GM21528 (cell line): Measurements from ENCODE around the gene ZNF341.
"Not testable (repeated sequence)": the region's sequence is repeated elsewhere in the genome, so short reads cannot be mapped to it uniquely, and the experiment has no call there.

Experiments used
- ATAC-seq: cut with Tn5 transposase; IDR thresholded peaks from one replicate; pipeline ENCODE4 v1.9.1; 2021; ENCODE audit warnings: mild to moderate bottlenecking, moderate library complexity; ENCODE audit not compliant: unreplicated experiment, low FRiP score

ZNF341 gene

GRCh38 chr20:33731693-33732165, at the start of gene ZNF341:
ZNF341 (plus strand) TSS chr20:33731996; CDS start chr20:33732022, 26 bp downstream.
- ATAC-seq: peak; percentile 67

DNA sequence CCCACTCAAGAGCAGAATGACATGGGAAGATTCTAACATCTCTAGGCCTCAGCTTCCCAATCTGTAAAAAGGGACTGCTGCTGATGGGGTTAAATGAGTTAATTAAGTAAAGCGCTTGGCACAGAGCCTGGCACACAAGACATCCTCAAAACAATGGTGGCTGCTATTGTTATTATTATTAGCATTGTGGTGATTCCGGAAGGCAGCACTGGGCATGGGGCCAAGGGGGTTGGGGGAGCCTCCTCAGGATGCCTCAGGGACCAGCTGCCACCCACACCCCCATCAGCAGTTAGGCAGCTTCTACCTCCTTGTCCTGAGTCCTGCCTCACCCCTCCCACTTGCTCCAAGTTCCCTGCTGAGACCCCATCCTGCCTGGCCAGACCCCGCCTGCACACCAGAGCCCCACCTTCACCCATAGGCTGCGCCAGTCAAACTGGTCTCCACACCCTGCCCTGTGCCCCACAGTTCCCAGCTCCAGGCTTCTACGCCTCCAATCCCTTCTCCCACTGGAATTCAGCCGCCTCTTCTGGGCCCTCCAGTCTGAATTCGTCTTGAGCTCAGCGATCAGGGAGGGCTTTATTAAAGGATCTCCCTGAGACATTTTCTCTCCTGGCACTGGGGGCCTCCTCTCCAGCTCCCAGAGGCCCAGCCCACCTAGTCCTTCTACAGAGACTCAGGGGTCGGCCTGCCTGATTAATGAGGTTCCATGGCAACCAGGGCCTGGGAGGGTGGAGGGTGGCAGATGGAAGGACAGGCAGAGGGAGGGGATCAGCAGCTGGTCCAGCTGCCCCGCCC, 47.1 kb upstream of the ZNF341 start:
- ATAC-seq: peak; percentile 2

DNA sequence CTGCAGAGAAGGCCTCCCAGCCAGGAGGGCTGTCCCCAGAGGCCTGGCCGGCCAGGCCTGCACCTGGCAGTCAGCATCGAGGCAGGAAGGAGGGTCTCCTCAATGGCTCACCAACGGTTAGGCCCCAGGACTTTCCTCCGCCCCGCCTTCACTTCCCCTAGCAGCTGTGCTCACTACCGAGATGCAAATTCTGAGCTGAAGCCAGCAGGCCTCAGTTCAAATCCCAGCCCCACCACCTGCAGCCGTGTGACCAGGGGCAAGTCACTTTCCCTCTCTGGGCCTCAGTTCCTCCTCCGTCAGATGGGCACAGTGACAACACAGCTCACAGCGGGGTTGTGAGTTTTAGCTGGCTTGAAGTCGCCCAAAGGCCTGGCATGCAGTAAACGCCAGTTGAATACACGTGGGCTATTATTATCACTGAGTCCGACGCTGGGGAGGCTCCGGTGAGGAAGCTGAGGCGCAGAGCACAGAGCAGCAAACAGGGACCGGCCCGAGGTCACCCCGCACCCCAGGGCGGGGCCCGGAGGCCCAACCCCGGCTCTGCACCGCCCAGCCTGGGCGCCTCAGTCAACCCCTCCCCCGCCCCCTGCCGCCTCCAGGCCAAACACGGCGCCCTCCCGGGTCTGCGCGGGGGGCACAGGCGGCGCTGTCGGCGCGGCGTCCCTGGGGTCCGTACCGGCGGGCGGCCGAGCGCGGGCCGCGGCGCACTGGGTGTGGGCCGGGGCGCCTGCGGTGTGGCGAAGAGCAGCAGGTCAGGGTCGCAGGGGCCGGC, 46.3 kb upstream of the ZNF341 start:
- peak; percentile 47 for ATAC-seq

DNA sequence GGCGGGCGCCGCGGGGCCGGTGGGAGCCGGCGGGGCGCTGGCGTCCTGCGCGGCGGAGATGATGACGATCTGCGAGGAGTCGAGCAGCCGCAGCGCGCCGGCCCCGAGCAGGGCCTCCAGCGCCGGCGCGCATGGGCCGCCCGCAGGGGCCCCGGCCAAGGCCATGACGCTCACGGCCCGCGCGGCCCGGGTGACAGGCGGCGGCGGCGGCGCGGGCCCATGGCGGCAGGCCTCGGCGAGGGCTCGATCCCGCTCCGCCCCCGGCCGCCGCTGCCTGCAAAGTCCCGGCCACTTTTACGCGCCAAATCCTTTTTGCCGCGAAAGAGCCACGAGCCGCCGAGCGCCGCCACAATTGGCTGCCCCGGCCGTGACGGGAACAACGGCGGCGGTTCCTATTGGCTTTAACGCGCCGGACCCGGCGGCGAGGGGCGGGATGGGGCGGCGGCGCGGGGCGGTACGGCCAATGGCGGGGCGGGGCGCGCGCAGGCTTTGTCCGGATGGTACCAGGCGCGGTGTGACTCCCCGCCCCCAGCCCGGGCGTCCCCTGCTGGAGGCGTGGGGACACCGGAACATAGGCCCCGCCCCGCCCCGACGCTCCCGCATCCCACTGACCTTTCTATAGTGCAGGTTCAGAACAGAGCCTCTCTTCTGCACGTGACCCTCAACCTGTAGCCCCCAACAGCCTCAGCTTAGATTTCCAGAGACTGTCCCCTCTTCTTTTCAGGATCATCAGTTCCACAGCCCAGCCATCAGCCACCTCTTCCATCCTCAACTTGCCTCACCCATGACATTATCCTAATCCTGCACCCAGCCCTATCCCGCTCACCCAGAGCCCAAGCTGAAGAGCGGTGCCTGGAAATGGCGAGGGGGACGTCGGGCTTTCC, 45.5 kb upstream of the ZNF341 start, which contains the start of gene E2F1:
E2F1 (minus strand) TSS at position 286 of the 884 bp plus-strand sequence; CDS start at position 165, 121 bp downstream.
- peak; percentile 85 for ATAC-seq

GRCh38 chr20:33686984-33687366, 44.8 kb upstream of the ZNF341 start:
- no peak for ATAC-seq

DNA sequence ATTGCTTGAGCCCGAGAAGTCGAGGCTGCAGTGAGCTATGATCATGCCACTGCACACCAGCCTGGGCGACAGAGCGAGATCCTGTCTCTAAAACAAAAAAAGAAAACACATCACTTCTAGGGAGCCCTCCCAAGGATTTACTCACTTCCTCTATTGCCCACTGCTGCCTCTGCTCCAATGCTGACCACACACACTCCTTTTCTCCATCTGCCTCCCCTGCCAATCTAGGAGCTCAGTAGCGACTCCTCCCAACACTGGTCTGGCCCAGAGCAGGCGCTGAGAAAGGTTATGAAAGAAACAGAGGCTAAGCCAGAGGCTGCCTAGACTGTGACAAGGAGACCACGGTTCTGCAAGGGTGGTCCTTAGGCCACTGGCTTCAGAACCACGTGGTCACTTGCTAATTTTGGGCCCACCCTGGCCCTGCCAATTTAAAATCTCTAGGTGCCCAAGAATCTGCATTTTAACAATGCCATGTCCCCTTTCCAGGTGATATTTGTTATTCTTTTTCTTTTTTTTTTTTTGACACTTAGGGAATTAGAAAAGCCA, 44.4 kb upstream of the ZNF341 start:
- no peak for ATAC-seq

GRCh38 chr20:33687993-33688937, 43.5 kb upstream of the ZNF341 start:
- no peak for ATAC-seq

DNA sequence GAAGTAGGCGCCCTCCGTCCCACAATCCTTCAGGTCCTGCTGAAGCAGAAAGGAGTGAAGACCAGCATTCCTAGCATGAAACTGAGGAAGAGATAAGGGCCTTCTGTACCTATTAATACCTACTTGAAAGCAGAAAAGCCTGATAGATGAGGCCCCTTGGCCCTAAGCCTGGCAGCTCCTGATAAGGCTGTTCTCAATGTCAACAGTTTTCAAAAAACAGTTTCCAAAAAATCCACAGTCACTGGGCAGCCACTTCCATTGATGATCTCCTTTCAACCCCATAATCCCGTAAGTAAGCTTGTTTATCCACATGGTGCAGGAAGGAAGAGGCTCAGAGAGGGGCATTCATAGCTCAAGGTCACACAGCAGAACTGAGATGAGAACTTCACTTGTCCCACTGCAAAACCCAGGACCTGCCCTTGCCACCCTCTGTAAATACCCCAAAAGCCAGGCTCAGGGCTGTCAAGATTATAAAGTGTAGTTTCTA, 42.8 kb upstream of the ZNF341 start:
- ATAC-seq: no peak

DNA sequence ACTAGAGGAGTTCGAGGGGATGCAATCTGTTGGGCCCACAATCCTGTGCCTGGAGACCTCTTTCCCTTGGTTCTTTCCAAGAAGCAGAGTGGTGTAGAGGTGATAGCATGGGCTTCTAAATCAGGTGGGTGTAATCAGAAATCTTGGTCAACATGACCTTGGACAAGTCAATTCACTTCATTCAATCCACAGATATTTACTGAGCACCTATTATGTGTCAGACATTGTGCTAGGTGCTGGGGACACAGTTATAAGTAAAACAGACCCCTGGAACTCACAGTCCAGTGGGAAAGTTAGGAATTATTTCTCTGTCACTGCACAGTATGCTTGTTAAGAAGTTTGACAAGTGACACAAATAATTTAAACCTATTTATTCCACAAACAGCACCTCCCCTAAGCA, 42.3 kb upstream of the ZNF341 start:
- no peak for ATAC-seq

- ATAC-seq: no peak
Measured at GRCh38 chr20:33689973-33690372, 41.8 kb upstream of the ZNF341 start.

DNA sequence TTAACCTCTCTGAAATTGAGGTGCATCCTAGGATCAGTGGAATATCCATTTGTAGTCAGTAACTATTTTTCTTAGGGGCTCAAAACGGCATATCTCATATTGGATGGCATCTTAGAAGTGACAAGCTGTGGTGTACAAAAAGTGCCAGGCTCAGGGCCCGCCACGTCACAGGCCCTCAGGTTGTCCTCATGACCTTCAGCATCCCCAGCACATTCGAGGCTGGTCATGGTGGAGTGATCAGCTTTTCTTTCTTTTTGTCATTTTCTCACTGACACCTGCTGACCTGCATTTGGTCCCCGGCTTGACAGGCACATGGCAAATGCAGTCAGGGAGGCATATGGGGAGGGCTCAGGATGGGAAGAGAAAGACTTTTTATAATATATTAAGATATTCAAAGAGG, 38.5 kb upstream of the ZNF341 start:
- no peak for ATAC-seq

DNA sequence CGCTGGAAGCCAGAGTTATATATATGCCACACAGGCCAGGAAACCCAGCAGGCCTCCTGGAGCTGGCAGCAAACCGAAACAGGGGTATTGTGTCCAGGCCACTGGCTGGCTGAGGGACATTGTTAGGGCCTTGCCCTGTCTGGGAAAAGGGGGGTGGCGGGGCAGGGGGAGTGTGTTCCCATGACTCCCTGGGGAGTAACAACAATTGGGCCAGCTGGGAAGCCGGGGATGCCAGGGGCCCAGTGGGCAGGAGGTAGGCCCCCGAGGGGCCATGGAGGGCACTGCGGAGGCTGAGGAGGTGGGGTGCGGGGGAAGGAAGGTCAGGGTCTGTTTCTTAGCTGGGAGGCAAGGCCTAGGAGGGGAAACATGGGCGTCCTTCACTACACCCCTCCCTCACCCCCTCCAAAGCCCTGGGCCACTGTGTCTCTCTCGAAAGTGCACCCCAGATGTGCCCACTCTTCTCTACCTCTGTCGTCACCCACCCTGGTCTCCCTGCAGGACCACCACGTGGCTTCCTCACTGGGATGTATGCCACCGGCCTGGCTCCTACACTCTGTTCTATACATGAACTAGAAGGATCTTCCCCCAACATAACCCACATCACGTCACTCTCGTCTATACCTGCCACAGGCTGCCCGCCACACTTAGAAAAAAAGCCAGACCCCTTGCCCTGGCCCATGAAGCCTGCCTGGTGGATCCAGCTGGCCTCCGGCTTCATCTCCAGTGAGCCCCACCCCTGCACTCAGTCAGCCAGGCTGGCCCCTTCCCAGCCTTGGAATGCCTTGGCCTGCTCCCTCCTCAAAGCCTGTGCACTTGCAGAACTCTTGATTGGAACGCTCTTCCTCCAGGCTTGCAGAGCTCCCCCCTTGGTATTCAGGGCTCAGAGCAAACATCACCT, 37.8 kb upstream of the ZNF341 start:
- no peak for ATAC-seq

GRCh38 chr20:33694639-33695012, 37.2 kb upstream of the ZNF341 start:
- no peak for ATAC-seq

DNA sequence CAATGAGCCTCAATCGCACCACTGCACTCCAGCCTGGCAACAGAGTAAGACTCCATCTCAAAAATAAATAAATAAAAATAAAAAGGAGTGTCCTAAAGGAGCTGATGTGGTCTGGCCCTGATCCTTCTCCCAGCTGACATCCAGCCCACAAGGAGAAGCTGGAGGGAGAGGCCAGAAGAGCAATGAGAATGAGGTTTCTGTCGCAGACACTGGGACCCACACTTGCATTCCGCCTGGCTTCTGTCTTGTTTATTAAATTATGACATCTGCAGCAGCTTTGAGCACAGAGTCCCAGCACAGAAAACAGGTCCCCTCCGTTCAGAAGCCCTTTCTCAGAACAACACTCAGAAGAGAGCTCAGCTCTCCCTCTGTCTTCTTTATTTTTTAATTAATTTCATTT, 35.3 kb upstream of the ZNF341 start:
- no peak for ATAC-seq

DNA sequence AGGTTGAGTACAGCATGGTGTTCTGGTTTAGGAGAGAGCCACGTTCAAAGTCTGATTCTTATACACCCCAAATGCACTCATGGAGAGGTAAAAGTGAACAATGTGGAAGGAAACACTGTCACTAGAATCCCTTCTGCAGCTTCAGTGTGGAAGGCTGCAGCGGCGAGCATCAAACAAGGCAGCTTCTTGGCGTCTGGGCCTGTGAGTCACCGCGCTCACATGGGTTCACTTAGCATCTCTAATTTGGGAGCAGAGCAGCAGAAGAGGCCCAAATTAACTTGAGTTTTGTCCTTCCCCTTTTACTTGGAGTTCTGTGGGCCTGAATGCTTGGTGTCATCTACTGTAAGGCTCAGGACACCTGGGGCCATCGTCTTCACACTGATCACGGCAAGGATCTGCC, 34.7 kb upstream of the ZNF341 start:
- ATAC-seq: no peak

DNA sequence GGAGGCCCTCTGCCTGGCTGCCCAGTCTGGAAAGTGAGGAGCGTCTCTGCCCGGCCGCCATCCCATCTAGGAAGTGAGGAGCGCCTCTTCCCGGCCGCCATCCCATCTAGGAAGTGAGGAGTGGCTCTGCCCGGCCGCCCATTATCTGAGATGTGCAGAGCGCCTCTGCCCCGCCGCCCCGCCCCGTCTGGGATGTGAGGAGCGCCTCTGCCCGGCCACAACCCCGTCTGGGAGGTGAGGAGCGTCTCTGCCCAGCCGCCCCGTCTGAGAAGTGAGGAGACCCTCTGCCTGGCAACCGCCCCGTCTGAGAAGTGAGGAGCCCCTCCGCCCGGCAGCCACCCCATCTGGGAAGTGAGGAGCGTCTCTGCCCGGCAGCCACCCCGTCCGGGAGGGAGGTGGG, 32.8 kb upstream of the ZNF341 start:
- ATAC-seq: not testable (repeated sequence)

DNA sequence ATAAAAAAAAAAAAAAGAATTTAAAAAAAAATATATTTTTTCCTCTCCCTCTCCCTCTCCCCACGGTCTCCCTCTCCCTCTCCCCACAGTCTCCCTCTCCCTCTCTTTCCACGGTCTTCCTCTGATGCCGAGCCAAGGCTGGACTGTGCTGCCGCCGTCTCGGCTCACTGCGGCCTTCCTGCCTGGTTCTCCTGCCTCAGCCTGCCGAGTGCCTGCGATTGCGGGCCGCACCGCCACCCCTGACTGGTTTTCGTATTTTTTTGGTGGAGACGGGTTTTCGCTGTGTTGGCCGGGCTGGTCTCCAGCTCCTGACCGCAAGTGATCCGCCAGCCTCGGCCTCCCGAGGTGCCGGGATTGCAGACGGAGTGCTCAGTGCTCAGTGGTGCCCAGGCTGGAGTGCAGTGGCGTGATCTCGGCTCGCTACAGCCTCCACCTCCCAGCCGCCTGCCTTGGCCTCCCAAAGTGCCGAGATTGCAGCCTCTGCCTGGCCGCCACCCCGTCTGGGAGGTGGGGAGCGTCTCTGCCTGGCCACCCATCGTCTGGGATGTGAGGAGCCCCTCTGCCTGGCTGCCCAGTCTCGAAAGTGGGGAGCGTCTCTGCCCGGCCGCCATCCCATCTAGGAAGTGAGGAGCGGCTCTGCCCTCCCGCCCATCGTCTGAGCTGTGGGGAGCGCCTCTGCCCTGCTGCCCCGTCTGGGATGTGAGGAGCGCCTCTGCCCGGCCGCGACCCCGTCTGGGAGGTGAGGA, 30.9 kb upstream of the ZNF341 start:
- ATAC-seq: not testable (repeated sequence)
